ENCODE measurements around the gene CTNNBL1.

CTNNBL1 gene

DNA sequence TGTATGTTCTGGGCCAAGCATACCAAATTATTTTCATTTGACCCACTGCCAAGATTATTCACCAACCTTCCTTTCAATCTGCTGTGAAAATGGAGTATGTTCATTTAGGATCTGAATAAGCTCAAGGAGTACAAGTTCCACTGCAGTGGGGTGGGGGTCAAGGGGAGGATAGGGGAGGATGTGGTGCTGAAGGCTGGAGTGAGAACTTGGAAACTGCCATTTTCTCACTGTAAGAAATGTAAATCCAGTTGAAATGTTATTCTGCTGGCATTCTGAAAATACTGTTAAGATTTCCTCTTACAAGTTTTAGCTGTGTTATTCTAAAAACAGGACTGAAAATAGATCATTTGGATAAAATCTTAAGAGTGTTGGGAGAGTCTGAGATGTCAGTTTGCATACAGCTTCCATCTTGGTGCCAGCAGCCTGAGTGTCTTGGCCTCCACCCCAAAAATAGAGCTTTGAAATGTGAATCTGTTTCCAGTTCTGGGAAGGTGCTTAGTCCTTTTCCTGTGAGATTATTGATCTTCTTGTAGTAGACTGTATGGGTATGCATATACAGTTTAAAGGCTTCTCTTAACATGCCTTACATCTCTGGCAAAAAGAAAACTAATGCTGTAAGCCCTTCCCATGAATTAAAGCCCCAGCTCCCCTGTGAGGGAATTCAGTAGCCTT is 84.3 kb downstream of the CTNNBL1 start:
- Mint-ChIP-seq H3K4me1 (ENCODE audit: low read depth) (peaks cover 11% of the 10 kb centered on the region), H3K36me3 (ENCODE audit: low read depth) (peaks cover 83% of the 10 kb centered on the region), H3K4me3 (no peak overlapping the region), H3K9me3 (no peaks in the 10 kb centered on the region), H3K27ac (no peak overlapping the region), H3K27me3 (no peaks in the 10 kb centered on the region)
- no peak for DNase-seq

DNA sequence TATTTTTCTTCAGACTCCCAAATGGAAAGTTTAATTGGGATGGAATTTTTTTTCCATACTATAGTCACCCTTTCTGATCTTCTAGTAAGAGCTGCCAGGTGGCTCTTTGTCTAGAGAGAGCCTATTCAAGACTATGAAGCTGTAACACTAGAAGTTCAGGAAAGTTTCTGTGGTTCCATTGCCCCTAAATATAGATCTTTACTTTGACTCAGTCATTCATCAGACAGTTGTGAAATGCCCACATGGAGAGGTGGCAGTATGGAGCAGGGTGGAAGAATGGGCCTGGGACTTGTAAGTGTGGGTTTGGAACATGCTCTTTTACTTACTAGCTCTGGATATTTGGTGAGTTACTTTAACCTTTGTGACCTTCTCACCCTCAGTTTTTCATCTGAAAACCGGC is 87.8 kb downstream of the CTNNBL1 start:
- H3K27ac Mint-ChIP-seq = no peak overlapping the region
- no peak for DNase-seq
- peaks cover 82% of the 10 kb centered on the region for H3K36me3 Mint-ChIP-seq (ENCODE audit: low read depth)
- no peaks in the 10 kb centered on the region for H3K27me3 Mint-ChIP-seq
- no peaks in the 10 kb centered on the region for H3K9me3 Mint-ChIP-seq
- H3K4me1 Mint-ChIP-seq (ENCODE audit: low read depth) = peaks cover 8% of the 10 kb centered on the region
- no peak overlapping the region for H3K4me3 Mint-ChIP-seq

DNA sequence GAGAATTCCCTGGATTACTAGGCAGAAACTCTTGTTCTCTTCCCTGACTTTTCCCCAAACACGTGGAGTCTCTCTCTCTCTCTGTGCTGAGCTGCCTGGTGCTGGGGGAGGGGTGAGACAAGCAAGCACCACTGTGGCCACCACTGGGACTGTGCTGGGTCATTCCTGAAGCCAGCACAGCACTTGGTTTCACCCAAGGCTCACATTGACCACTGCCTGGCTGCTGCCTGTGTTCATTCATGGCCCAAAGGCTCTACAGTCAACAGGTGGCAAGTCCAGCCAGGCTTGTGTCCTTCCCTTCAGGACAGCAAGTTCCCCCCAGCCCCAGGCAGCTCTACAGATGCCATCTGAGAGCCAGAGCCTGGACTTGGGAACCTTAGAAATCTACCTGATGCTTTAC is 92.2 kb downstream of the CTNNBL1 start:
- H3K9me3 Mint-ChIP-seq = peaks cover 3% of the 10 kb centered on the region
- H3K27ac Mint-ChIP-seq = no peak overlapping the region
- H3K4me3 Mint-ChIP-seq = no peak overlapping the region
- peaks cover 85% of the 10 kb centered on the region for H3K36me3 Mint-ChIP-seq (ENCODE audit: low read depth)
- H3K4me1 Mint-ChIP-seq (ENCODE audit: low read depth) = peaks cover 5% of the 10 kb centered on the region
- no peak for DNase-seq
- no peaks in the 10 kb centered on the region for H3K27me3 Mint-ChIP-seq

DNA sequence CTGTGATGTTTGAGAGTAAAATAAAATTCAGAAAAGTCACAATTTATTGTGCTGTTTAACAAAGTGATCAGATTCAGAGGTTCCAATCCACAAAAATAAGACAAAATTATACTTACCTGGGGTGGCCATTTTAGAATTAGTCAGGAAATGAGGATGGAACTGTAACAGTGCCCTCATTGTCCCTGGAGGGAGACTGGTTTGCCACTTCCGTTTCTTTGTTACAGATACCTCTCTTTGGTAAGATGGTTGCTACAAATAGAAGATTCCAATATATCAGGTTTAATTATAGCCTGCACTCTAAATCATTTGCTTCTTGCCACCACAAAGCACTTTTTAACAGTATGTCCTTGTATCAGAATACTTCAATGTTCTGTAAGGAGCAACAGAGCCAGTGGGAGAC is 95.6 kb downstream of the CTNNBL1 start:
- Mint-ChIP-seq H3K36me3 (ENCODE audit: low read depth) (peaks cover 83% of the 10 kb centered on the region), H3K4me1 (ENCODE audit: low read depth) (no peaks in the 10 kb centered on the region), H3K27me3 (no peaks in the 10 kb centered on the region), H3K4me3 (no peak overlapping the region), H3K27ac (no peak overlapping the region), H3K9me3 (peaks cover 11% of the 10 kb centered on the region)
- no peak for DNase-seq

DNA sequence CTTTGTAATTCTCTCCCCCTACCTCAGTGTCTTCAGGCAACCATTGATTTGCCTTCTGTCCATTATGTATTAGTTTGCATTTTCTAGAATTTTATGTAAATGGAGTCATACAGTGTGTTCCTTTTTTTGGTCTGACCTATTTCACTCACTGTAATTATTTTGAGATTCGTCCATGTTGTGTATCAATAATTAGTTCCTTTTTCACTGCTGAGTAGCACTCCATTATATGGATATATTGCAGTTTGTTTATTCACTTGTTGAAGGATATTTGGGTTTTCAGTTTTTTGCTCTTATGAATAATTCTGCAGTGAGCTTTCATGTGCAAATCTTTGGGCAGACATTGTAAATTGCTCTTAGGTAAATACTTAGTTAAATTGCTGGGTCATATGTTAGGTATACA is 97.1 kb downstream of the CTNNBL1 start:
- H3K36me3 Mint-ChIP-seq (ENCODE audit: low read depth) = peaks cover 77% of the 10 kb centered on the region
- peaks cover 11% of the 10 kb centered on the region for H3K9me3 Mint-ChIP-seq
- no peak overlapping the region for H3K27ac Mint-ChIP-seq
- H3K4me1 Mint-ChIP-seq (ENCODE audit: low read depth) = no peaks in the 10 kb centered on the region
- no peak overlapping the region for H3K4me3 Mint-ChIP-seq
- no peaks in the 10 kb centered on the region for H3K27me3 Mint-ChIP-seq
- DNase-seq = no peak

DNA sequence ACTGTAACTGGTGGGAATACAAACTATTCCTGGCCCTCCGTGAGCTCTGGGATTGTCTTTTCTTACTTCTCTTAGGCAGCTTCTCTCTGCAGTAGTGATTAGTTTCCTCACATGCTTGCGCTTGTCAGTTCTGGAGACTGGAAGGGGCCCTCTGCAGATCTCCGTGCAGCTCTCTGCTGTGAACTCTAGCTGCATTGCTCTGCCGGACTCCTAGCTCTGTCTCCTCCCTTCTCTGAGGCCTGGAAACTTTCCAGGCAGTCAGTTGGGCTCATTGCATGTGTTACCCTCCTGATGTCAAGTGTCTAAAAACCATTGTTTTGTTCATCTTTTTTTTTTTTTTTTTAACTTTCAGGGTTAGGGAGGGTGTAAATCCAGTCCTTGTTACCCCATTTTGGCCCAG is 102.3 kb downstream of the CTNNBL1 start:
- Mint-ChIP-seq H3K9me3 (peaks cover 7% of the 10 kb centered on the region), H3K36me3 (ENCODE audit: low read depth) (peaks cover 55% of the 10 kb centered on the region), H3K4me3 (no peak overlapping the region), H3K27ac (no peak overlapping the region), H3K4me1 (ENCODE audit: low read depth) (no peaks in the 10 kb centered on the region), H3K27me3 (no peaks in the 10 kb centered on the region)
- no peak for DNase-seq

GRCh38 chr20:37796733-37797132 is 102.9 kb downstream of the CTNNBL1 start:
- H3K9me3 Mint-ChIP-seq = peaks cover 5% of the 10 kb centered on the region
- no peaks in the 10 kb centered on the region for H3K27me3 Mint-ChIP-seq
- no peak overlapping the region for H3K4me3 Mint-ChIP-seq
- H3K36me3 Mint-ChIP-seq (ENCODE audit: low read depth) = peaks cover 50% of the 10 kb centered on the region
- H3K4me1 Mint-ChIP-seq (ENCODE audit: low read depth) = no peaks in the 10 kb centered on the region
- no peak for DNase-seq
- H3K27ac Mint-ChIP-seq = no peak overlapping the region

DNA sequence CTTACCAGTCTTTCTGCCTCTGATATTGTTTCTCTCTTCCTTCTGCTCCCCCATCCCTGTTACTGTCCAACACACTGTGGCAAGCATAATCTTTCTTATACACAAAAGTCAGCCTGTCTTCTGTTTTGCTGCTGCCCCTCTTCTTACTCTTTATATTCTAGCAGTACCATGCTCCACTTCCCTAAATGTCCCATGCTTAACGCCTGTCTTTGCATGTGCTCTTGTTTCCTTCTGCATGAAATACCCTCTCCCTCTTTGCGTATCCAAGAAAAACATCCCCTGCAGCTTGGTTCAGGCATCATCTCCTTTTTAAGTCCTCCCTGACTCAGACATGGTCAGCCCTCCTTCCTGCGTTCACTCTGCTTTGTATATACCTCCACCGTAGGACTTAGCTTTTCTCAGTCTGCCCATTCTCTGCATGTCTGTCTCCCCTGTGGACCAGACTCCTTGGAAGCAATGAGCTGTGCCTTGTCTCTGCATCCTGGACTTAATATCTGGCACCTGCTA is 103.9 kb downstream of the CTNNBL1 start:
- no peaks in the 10 kb centered on the region for H3K4me1 Mint-ChIP-seq (ENCODE audit: low read depth)
- peaks cover 49% of the 10 kb centered on the region for H3K36me3 Mint-ChIP-seq (ENCODE audit: low read depth)
- H3K27me3 Mint-ChIP-seq = no peaks in the 10 kb centered on the region
- DNase-seq = no peak
- no peaks in the 10 kb centered on the region for H3K9me3 Mint-ChIP-seq
- H3K4me3 Mint-ChIP-seq = no peak overlapping the region
- H3K27ac Mint-ChIP-seq = no peak overlapping the region

DNA sequence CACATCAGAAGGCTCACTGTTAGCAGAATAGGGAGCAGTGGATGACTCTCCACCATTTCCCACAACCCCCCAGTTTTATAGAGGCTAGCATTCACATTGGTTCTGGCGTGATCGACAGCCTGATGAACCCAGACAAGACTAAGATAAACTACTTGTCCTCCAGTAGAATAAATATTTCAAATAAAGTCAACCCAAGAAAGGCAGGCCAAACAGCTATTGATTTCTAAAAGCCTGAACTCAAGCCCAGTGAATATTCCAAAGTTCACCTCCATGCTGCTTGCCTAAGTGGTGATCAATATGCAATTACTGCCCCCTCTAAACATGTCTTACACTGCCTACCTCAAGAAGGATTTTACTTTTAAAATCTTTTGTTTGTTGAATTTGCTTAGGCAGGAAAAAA is 104.5 kb downstream of the CTNNBL1 start:
- no peak for DNase-seq
- Mint-ChIP-seq H3K36me3 (ENCODE audit: low read depth) (peaks cover 51% of the 10 kb centered on the region), H3K9me3 (no peaks in the 10 kb centered on the region), H3K27ac (no peak overlapping the region), H3K4me3 (no peak overlapping the region), H3K4me1 (ENCODE audit: low read depth) (no peaks in the 10 kb centered on the region), H3K27me3 (no peaks in the 10 kb centered on the region)

- Mint-ChIP-seq H3K9me3 (no peaks in the 10 kb centered on the region), H3K4me1 (ENCODE audit: low read depth) (no peaks in the 10 kb centered on the region), H3K27me3 (no peaks in the 10 kb centered on the region), H3K4me3 (no peak overlapping the region), H3K36me3 (ENCODE audit: low read depth) (peaks cover 58% of the 10 kb centered on the region), H3K27ac (no peak overlapping the region)
- no peak for DNase-seq
Observed at GRCh38 chr20:37800618-37801017, 106.8 kb downstream of the CTNNBL1 start.

GRCh38 chr20:37801921-37802320 is 108.1 kb downstream of the CTNNBL1 start:
- DNase-seq = no peak
- Mint-ChIP-seq H3K9me3 (no peaks in the 10 kb centered on the region), H3K27ac (no peak overlapping the region), H3K4me3 (no peak overlapping the region), H3K27me3 (no peaks in the 10 kb centered on the region), H3K36me3 (ENCODE audit: low read depth) (peaks cover 60% of the 10 kb centered on the region), H3K4me1 (ENCODE audit: low read depth) (no peaks in the 10 kb centered on the region)

DNA sequence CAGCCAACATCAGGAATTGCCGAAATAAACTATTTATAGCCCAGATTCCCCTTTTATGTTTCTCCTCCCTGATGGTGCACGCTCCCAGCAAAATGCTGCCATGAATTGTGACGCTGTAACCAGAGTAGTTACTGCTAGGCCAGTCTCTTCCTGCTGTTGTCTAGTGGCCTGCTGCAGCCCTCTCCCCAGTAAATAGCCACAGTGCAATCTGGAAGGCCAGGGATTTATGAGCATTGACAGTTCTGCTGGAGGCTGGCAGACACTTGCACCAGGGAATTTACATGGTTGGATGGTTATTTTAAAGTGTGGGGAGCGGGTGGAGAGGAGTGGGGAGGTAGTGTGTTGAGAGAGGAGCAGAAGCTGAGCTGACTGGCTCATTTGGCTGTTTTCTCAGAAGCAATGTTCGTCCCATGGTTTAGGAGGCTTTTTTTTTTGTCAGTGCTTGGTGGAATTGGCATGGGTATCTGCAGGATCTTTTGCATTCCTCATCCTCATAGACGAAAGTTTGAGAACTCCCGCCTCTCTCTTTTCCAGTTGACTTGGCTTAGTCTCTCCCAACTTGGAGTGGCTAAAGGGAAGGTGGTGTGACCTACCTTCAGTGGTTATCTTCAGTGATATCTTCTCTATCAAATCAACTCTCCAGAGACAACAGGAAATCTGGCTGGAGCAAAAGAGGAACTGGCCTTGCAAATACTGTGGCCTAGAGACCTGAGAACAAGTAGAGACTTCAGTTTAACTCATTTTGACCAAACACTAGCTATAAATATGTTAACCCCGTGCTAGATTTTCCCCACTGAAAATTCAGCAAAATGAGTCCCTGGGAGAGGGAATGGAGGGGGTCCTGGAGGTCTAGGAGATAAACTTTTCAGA is 109.8 kb downstream of the CTNNBL1 start:
- H3K4me1 Mint-ChIP-seq (ENCODE audit: low read depth) = no peaks in the 10 kb centered on the region
- DNase-seq = no peak
- H3K4me3 Mint-ChIP-seq = no peak overlapping the region
- no peaks in the 10 kb centered on the region for H3K9me3 Mint-ChIP-seq
- H3K36me3 Mint-ChIP-seq (ENCODE audit: low read depth) = peaks cover 66% of the 10 kb centered on the region
- H3K27me3 Mint-ChIP-seq = no peaks in the 10 kb centered on the region
- H3K27ac Mint-ChIP-seq = no peak overlapping the region

GRCh38 chr20:37804584-37805566 is 111.0 kb downstream of the CTNNBL1 start:
- no peak overlapping the region for H3K27ac Mint-ChIP-seq
- peaks cover 75% of the 10 kb centered on the region for H3K36me3 Mint-ChIP-seq (ENCODE audit: low read depth)
- H3K4me3 Mint-ChIP-seq = no peak overlapping the region
- no peak for DNase-seq
- no peaks in the 10 kb centered on the region for H3K4me1 Mint-ChIP-seq (ENCODE audit: low read depth)
- no peaks in the 10 kb centered on the region for H3K9me3 Mint-ChIP-seq
- H3K27me3 Mint-ChIP-seq = no peaks in the 10 kb centered on the region

DNA sequence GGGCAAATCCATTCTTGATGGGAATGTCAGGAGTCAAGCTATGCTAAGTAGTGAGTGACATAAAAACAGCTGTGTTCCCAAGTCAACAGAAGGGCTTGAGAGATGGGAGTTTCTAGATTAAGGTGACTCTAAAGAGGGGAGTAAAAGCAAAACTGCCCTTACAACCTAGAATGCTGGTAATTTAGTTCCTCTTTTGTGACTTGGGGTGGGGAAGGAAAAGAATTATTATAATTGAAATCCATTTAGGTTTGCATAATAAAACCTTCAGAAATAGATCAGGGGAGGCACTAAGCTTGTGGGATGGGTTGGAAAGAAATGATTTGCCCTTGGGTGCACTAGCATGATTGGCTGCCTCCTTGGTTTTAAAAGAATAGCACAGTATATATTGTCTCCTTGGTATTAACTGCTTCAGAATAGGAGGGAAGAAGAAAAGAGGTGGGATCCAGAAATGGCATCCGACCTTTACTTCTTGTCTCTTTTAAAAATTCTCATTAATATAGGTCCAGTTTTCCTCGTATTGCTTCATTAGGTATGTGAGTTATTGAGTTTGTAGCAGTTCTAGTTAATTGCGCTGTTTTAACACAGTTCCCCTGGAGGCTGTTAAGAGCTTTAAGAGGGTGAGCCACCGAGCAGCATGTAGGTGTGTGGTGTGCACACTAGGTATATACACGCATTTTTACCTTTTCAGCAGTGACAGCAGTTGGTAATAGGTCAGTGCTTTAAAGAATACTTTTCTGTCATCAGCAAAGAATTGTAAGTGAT is 113.8 kb downstream of the CTNNBL1 start:
- Mint-ChIP-seq H3K9me3 (no peaks in the 10 kb centered on the region), H3K36me3 (ENCODE audit: low read depth) (peaks cover 88% of the 10 kb centered on the region), H3K27me3 (no peaks in the 10 kb centered on the region), H3K27ac (no peak overlapping the region), H3K4me1 (ENCODE audit: low read depth) (no peaks in the 10 kb centered on the region), H3K4me3 (no peak overlapping the region)
- no peak for DNase-seq
